PC-9 (cell line): ENCODE measurements around the gene SPON1.
"Not testable (repeated sequence)": the region's sequence is repeated elsewhere in the genome, so short reads cannot be mapped to it uniquely, and the experiment has no call there.

Experiments used
- CTCF ChIP-seq: fragments of 200-600 bp; sonication (generic); conservative IDR thresholded peaks from 2 replicates; pipeline ENCODE4 v1.6.1; 2017; ENCODE audit warnings: mixed run types, antibody characterized with exemption, mild to moderate bottlenecking, moderate library complexity
- EZH2 ChIP-seq: fragments of 200-600 bp; sonication (generic); IDR thresholded peaks from 2 replicates; pipeline ENCODE4 v1.8.0; 2017; ENCODE audit warnings: antibody characterized with exemption, low read depth

DNA sequence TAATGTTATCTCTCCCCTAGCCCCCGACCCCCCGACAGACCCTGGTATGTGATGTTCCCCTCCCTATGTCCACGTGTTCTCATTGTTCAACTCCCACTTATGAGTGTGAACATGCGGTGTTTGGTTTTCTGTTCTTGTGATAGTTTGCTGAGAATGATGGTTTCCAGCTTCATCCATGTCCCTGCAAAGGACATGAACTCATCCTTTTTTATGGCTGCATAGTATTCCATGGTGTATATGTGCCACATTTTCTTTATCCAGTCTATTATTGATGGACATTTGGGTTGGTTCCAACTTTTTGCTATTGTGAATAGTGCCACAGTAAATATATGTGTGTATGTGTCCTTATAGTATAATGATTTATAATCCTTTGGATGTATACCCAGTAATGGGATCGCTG lies 24.2 kb downstream of the SPON1 start:
- not testable (repeated sequence) for TF ChIP-seq CTCF, EZH2
